ENCODE results near the gene AMELX.

Gene AMELX

DNA sequence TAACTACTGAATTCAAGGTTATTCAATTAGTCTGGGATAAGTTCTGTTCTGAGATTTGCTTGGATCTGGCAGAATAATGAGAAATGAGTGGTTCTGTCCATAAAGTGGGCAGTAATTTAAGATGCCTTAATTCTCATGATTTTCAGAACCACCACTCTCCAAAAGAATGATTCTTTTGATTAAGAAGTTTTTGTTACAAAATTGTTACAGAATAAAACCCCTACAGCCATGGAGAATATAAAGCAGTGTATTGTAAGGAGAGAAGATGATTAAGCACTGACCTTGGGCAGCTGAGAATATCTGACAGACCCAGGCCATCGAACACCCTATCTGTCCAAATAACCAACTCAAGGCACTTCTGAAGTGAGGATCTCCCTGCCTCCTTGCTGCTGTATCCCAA is 12.4 kb downstream of the AMELX start:
- no peak for DNase-seq (ENCODE audit: low spot score)

- DNase-seq (ENCODE audit: low spot score): no peak
Observed at GRCh38 chrX:11309220-11309619, 16.0 kb downstream of the AMELX start.

DNA sequence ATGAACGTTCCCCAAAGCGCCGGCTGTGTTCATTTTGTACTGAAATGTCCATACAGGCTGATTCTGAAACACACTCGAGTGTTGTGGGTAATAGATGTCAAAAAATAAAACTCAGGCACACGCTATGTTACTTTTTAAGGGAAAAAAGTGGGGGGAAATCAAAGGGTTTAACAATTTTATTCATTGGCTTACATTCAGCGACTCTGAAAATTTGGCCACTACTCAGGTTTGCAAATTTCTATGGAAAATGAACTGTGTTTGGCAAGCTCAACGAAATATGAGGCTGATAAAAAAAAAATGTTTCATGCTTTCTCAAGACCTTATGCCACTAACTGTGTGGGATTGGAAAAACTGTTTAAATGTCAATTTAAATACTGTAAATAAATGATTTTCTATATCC is 18.5 kb downstream of the AMELX start:
- DNase-seq (ENCODE audit: low spot score): no peak

DNA sequence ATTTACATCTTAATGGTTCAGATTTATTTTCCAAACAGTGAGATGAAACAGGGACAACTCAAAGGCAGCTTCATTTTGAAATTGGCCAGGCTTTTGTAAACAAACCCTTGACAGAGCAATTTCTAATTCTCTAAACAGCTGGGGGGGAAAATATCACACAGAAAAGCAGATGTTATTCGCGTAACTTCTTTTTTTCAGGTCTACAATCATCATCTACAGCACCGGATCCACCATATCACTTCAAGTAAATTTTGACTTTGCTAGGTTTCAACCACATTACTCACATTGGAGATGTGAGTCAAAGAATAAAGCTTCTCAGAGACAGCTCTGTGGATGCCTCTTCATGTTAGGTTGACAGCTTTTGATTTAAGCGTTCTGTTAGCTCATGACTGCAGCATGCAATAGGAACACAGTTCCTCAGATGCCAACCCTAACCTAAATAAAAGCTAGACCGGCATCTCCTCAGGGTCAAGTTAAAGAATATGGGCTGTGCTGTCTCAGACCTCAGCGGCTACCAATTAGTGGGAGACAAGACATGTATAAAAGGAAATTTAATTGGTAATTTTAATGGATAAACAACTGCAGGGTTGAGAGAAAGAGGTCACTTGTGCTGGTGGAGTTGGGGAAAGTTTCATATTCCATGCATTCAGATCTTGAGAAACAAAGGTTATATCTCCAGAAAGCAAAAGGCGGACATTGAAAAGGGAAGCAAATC is 26.8 kb downstream of the AMELX start:
- DNase-seq (ENCODE audit: low spot score): peak; percentile 1

DNA sequence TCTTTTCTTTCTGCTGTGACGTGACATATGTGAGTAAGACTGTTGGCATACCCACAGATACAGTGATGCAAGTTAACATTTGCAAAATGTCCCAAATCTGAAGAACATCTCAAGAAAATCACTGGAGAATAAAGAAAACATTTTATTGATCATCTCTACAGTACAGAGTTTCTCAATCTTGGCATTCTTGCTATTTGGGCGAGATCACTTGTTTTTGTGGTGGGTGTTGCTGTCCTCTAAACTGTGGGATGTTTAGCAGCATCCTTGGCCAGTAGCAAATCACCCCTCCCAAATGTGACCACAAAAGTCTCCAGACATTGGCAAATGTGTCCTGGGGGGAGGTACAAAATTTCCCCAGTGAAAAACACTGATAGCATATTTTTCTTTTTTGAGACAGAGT is 28.8 kb downstream of the AMELX start:
- DNase-seq (ENCODE audit: low spot score): no peak

- no peak for DNase-seq (ENCODE audit: low spot score)
Observed at GRCh38 chrX:11328134-11328533, 34.9 kb downstream of the AMELX start.

DNA sequence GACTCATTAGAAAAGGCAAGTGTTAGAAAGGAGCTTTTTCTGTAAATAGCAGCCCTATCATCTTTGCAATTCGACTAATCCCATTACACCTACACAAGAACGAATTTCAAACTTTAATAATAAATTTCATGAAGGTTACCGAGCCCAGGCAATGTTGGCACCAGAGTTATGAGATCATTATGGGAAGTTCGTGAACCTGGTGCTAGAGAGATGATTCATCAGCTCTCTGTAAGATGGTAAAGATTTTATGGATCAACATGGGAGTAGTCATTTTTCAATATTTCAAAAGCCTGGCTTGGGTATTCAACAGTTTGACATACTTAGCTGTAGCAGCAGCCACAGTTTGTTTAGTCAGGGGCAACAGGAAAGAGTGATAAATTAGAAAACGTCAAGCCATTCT is 35.8 kb downstream of the AMELX start:
- DNase-seq (ENCODE audit: low spot score): no peak

- no peak for DNase-seq (ENCODE audit: low spot score)
Observed at GRCh38 chrX:11331788-11332187, 38.6 kb downstream of the AMELX start.

DNA sequence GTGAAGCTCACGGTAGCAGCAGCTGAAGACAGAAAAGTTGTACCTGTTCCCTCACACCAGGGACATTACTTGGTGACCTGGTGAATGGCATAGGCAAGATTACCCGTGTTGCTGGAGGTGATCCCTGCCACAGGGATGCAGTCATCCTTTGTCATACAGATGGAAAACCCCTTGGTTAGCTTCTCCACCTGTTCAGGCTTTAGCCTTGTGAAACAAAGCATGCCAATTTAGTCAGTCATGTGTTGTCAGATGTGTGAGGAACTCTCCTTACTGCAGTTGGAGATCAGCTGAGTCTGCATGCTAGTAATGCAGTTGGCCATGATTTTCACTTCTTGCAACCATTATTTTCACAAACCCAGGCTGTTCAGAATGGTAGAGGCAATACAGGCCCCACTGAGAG is 41.0 kb downstream of the AMELX start:
- no peak for DNase-seq (ENCODE audit: low spot score)

DNA sequence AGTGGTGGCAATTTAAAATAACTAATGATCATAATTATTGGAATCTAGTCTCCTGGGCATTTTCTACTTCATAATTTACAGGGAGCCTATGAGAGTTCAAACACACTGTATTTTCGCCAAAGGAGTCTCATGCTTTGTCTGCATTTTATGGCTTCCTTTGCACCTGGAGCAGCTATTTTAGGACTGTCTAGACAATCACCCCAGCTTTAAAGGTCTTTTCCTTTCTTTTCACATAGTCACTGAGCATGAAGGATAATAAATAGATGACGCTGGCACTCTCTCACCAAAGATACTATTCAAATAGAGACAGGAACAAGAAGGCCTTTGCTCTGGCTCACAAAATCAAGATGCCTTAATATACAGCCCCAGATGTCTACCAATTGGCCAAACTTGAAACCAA is 43.0 kb downstream of the AMELX start:
- no peak for DNase-seq (ENCODE audit: low spot score)

DNA sequence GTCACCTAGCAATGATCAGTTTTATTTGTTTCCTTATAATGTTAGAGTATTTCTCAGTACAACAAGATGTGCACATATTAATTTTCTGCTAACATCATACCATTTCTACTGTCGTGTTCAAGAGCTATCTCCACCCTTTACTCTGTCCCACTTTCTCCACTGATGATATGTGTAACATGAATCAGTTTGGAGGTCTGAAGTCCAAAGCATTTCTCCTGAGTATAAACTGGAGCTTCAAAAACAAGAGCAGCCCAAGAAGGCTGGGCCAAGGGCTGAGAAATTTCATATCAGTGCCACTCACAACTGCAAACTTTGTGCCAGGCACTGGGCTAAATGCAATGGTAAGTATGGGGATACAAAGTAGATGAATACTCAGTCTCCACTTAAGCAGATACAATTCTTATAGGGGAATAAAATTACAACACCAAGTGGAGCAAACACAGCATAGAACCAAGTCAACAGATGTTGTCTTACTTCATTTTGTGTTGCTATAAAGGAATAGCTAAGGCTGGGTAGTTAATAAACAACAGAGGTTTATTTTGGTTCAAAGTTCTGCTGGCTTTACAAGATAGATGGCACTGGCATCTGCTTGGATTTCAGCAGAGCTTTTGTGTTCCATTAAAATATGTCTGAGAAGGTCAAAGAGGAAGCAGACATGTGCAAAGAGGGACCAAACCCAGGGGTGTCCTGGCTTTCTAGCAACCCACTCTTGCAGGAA is 44.2 kb downstream of the AMELX start:
- DNase-seq (ENCODE audit: low spot score): no peak

DNA sequence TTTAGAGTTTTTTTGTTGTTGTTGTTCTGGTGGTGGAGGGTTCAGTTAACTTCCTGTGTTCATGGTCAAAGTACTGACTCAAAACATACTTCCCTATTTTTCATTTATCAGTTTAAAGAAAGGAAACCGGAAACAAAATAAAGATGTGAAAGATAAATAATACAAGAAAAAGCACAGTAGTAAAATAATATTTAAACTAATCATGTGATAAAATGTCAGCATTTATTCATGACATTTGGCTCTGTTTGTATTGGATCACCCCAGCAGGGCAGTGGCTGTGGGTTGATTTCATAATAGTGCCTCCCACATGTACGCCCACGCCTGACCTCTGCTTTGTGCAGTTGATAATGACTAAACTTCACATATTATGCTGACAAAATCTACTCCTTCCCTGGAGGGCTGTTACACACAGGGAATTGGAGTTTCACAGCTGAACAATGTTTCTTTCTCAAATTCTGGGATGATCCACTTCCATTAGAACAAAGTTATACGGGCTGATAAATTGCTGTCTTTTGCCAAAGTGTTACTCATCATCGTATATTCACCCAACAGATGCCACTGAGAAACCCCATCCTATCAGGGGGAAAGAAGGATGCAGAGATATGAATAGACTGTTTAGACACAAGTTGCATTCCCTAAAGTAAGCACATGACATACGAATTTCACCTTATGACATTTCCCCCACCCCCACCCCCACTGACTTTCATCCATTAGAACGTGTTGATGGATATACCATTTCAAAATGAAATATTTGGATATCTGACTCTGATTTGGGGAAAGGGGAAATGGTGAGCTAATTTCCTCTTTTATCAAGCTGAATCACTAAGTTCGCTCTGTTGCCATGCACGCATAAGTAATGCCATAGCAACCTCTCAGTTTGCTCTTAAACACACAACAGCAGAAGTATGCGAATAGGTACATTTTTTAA is 48.3 kb downstream of the AMELX start:
- no peak for DNase-seq (ENCODE audit: low spot score)

- DNase-seq (ENCODE audit: low spot score): no peak
Observed at GRCh38 chrX:11342673-11343072, 49.5 kb downstream of the AMELX start.

DNA sequence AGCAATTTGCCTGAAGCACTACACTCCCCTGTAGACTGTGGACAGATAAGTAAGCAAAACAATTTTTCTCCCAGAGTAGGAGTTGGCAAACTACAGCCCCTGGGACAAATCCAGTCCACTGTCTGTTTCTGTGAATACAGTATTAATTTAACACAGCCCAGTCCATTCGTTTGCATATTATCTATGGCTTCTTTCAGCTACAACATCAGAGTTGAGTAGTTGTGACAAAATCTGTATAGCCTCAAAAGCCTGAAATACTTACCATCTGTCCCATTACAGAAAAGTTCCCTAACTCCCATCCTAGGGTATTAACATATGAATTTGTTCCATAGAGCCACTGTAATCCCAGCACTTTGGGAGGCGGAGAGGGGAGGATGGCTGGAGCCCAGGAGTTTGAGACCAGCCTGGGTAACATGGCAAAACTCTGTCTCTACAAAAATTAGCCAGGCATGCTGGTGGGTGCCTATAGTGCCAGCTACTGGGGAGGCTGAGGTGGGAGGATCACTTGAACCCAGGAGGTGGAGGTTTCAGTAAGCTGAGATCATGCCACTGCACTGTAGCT is 53.0 kb downstream of the AMELX start:
- DNase-seq (ENCODE audit: low spot score): no peak

DNA sequence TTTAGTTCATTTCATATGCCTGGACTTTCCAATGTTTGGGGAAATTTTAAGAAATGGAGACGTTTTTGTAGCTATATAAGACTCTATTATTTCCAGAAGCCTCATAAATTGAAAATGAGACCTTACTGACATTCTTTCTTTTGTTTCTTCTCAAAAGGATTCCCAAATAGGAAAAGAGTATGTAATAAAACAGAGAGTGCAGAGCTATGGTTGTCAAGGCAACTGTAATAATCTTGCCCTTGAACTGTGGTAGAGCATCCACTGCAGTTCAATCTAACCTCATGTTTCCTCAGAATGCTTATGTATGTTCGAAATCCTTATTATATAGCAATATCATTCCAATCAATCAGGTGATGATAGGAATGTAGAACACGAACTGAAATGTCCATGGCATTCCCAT is 54.1 kb downstream of the AMELX start:
- no peak for DNase-seq (ENCODE audit: low spot score)

GRCh38 chrX:11349020-11349419 is 55.8 kb downstream of the AMELX start:
- DNase-seq (ENCODE audit: low spot score): no peak

GRCh38 chrX:11349661-11350337 is 56.6 kb downstream of the AMELX start:
- no peak for DNase-seq (ENCODE audit: low spot score)
